Ectodermal cell (in vitro differentiated cells): Measurements from ENCODE around the gene PTPN2.

Experiments used
- H3K27ac ChIP-seq: 2 replicates; pipeline ENCODE4 v1.7.0; 2013; ENCODE audit warnings: mild to moderate bottlenecking, low read depth, low read length; ENCODE audit not compliant: insufficient read depth, poor library complexity, severe bottlenecking
- H3K27me3 ChIP-seq: 2 replicates; pipeline ENCODE4 v1.7.0; 2013; ENCODE audit warnings: mild to moderate bottlenecking, low read length; ENCODE audit not compliant: insufficient read depth, control insufficient read depth, poor library complexity, severe bottlenecking
- H3K36me3 ChIP-seq: one replicate; pipeline ENCODE4 v1.7.0; 2013; ENCODE audit warnings: low read length; ENCODE audit not compliant: control insufficient read depth, insufficient read depth
- H3K4me1 ChIP-seq: one replicate; pipeline ENCODE4 v1.7.0; 2013; ENCODE audit warnings: low read length; ENCODE audit not compliant: control insufficient read depth, insufficient read depth
- H3K4me3 ChIP-seq: 2 replicates; pipeline ENCODE4 v1.7.0; 2013; ENCODE audit warnings: low read depth, low read length, control low read depth; ENCODE audit not compliant: insufficient read depth
- H3K9me3 ChIP-seq: 2 replicates; pipeline ENCODE4 v1.7.0; 2013; ENCODE audit warnings: mild to moderate bottlenecking, low read length, moderate library complexity; ENCODE audit not compliant: control insufficient read depth
- WGBS, 2 experiments: methylation state at CpG; one replicate each; pipeline ENCODE4 v1.1.7; 2013; ENCODE audit warnings: missing lambda C conversion rate in 2 of 2; 5-methylcytosine and 5-hydroxymethylcytosine counted together

PTPN2 gene

DNA sequence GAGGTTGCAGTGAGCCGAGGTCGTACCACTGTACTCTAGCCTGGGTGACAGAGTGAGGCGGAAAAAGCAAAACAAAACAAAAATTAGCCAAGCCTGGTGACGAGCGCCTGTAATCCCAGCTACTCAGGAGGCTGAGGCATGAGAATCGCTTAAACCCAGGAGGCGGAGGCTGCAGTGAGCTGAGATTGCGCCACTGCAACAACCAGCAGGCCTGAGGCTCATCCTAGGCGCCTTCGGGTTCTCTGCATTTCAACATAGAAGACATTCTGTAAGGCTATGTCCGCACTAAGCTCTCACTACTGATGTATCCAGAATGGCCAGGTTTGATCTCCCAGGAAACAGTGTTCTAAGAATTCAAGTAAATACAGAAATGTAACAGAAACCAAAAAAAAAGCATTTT is 23.5 kb downstream of the PTPN2 start:
- Histone ChIP-seq H3K9me3 (no peaks in the 10 kb centered on the region), H3K4me1 (no peaks in the 10 kb centered on the region), H3K27ac (no peak overlapping the region), H3K4me3 (no peak overlapping the region), H3K36me3 (no peaks in the 10 kb centered on the region), H3K27me3 (no peaks in the 10 kb centered on the region)
- 96% methylated on average over 11 of the region's 11 CpGs for WGBS, 2 experiments

DNA sequence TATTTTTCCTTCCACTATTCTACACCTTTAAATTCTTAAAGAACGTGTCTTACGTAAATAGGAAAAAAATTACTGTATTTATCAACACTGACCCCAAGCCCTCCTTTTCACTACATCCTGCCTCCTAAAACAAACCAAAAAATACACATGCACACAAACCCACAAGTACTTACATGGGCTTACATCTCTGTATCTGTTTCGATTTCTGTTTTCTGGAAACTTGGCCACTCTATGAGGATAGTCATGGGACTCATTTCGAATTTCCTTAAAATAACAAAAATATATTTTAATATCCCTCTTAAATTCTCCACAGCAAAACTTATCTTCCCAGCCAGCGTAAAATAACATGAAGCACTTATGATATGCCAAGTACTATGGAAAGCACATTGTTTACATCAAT is 25.0 kb downstream of the PTPN2 start:
- H3K4me3 ChIP-seq = no peak overlapping the region
- no peaks in the 10 kb centered on the region for H3K36me3 ChIP-seq
- H3K4me1 ChIP-seq = no peaks in the 10 kb centered on the region
- H3K27ac ChIP-seq = no peak overlapping the region
- H3K9me3 ChIP-seq = no peaks in the 10 kb centered on the region
- WGBS, 2 experiments = 96% methylated on average over 5 of the region's 5 CpGs
- no peaks in the 10 kb centered on the region for H3K27me3 ChIP-seq

DNA sequence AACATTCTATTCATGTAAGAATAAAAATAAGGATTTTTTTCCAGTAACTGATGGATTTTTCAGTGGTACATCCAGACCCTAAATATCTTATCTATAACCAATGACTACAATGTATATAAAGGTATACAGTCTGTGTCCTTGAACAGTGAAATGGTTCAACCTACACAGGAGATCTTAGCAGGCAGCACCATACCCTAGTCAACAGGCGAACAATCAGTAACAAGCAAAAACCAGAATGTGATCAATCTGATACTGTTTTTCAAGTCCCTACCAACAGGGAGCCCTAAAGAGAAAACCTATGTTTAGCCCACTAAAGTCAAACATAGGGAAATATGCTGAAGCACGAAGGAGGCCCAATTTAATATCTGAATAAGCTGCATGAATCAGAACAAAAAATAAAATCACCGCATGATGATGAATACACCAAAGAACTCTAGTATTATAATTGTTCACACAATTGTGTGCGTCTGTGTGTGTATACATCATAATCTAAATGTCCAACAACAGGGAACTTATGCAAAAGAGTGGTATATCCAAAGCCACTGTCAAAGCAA is 26.0 kb downstream of the PTPN2 start:
- Histone ChIP-seq H3K27ac (no peak overlapping the region), H3K9me3 (no peaks in the 10 kb centered on the region), H3K4me1 (no peaks in the 10 kb centered on the region), H3K27me3 (no peaks in the 10 kb centered on the region), H3K36me3 (no peaks in the 10 kb centered on the region), H3K4me3 (no peak overlapping the region)
- WGBS, 2 experiments = 89 to 94% methylated on average over 4 of the region's 4 CpGs

DNA sequence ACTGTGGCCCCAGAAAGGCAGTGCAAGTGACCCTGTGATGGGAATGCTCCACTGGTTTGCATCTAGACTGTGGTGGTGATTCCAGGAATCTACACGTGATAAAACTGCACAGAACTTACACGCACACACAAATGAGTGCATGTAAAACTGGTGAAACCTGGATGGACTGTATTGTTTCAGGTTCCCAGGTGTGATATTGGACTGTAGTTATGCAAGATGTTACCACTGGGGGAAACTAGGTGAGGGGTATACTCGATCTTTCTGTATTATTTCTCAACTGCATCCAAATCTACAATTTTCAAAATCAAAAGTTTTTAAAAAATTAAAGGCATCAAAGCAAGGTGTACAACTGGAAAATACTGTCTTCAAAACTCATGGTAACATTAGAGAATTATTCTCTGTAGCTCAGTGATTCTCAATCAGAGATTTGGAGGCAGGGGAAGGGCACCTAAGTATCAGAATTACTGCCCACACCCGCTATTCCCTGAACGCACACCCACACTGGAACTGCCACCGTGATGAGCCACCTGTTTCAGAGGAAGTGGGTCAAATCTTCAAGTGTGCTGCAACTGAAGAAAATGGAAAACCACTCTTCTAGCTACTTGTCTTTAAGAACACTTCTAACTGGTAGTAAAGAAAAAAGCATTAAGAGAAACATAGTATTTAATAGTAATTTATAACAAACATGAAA is 26.7 kb downstream of the PTPN2 start:
- 94 to 95% methylated on average over 5 to 6 of the region's 6 CpGs for WGBS, 2 experiments
- no peak overlapping the region for H3K27ac ChIP-seq
- H3K9me3 ChIP-seq = no peaks in the 10 kb centered on the region
- no peaks in the 10 kb centered on the region for H3K4me1 ChIP-seq
- no peaks in the 10 kb centered on the region for H3K36me3 ChIP-seq
- no peaks in the 10 kb centered on the region for H3K27me3 ChIP-seq
- no peak overlapping the region for H3K4me3 ChIP-seq

DNA sequence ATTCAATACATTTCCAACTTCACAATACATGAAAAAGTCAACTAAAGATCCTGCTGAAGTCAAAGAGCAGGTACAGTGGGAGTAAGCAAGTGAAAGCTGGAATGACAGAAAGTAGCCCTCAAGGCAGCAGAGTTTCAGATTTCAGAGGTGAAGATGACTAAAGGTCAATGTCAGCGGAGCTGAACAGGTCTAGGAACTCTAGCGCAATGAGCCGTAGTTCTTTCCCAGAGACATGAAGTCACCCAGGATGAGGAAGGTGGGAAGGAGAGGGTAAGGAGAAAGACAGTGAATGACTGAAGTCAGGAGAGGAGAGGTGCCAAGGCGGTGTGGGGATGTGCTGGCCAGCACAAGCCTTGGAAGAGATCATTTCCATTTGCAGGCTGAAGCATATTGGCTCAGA is 28.1 kb downstream of the PTPN2 start:
- H3K27ac ChIP-seq = no peak overlapping the region
- no peak overlapping the region for H3K4me3 ChIP-seq
- WGBS, 2 experiments = 95 to 98% methylated on average over 4 of the region's 4 CpGs
- no peaks in the 10 kb centered on the region for H3K36me3 ChIP-seq
- no peaks in the 10 kb centered on the region for H3K4me1 ChIP-seq
- no peaks in the 10 kb centered on the region for H3K9me3 ChIP-seq
- no peaks in the 10 kb centered on the region for H3K27me3 ChIP-seq

DNA sequence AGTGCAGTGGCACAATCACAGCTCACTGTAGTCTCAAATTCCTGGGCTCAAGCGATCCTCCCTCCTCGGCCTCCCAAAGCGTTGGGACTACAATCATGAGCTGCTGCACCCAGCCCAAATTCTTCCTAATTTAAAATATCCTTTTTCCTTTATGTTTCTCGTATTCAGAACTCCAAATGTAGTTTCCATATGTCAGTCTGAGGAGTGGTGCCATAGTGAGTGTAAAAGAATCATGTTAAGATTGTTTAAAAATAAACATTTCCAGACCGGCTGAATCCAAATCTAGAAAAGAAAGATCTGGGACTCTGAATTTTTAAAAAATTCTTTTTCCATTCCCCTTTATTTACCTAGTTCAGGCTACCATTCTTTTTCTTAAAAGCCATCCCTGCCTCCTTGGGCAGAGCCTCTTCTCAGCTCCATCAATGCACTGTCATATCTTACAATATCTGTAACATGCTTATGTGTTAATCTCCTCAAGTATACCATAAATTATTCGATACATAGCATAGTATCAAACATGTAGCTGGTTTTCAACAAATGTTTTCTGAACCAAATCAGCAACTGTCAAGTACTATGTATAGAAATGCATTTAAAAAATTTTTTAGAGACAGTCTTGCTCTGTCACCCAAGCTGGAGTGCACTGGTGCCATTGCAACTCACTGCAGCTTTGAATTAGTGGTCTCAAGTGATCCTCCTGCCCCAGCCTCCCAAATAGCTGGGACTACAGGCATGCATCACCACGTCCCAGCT is 31.3 kb downstream of the PTPN2 start:
- H3K4me1 ChIP-seq = no peaks in the 10 kb centered on the region
- H3K36me3 ChIP-seq = no peaks in the 10 kb centered on the region
- 94 to 98% methylated on average over 7 of the region's 7 CpGs for WGBS, 2 experiments
- no peak overlapping the region for H3K27ac ChIP-seq
- H3K4me3 ChIP-seq = no peak overlapping the region
- no peaks in the 10 kb centered on the region for H3K9me3 ChIP-seq
- H3K27me3 ChIP-seq = no peaks in the 10 kb centered on the region

DNA sequence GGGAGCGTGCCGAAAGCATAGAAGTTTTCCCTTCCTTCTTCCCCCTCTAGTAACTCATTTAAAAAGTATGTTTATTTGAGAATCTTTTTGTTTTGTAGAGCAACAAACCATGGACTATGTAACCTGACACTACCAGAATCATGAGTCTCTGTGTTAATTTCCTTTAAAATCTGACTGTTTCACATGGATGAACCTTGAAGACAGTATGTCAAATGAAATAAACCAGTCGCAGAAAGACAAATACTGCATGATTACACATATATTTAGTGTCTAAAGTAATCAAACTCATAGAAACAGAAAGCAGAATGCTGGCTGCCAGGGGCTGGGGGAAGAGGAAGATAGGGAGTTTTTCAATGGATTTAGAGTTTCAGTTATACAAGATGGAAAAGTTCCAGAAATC is 32.3 kb downstream of the PTPN2 start:
- 96% methylated on average over 3 of the region's 3 CpGs; no CpG with 5 or more reads in 1 of the 2 experiments for WGBS, 2 experiments
- Histone ChIP-seq H3K36me3 (no peaks in the 10 kb centered on the region), H3K4me1 (no peaks in the 10 kb centered on the region), H3K9me3 (no peaks in the 10 kb centered on the region), H3K27ac (no peak overlapping the region), H3K4me3 (no peak overlapping the region), H3K27me3 (no peaks in the 10 kb centered on the region)

DNA sequence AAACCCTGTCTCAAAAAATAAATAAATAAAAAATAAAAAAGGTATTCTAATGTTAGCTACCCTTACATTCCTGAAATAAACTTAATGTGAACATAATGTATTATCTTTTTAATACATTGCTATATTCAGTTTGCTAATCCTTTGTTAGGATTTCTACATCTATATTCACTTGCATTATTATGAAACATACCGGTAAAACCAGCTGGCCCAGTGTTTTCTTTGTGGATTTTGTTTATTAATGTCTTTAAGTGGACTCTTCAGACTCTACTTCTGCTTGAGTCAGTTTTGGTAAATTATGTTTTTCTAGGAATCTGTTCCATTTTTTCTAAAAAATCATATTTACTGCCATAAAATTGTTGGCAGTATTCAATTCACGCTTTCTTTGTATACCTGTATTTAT is 34.5 kb downstream of the PTPN2 start:
- WGBS, 2 experiments = 92 to 100% methylated on average over 1 to 2 of the region's 2 CpGs
- Histone ChIP-seq H3K4me3 (no peak overlapping the region), H3K9me3 (no peaks in the 10 kb centered on the region), H3K27ac (no peak overlapping the region), H3K4me1 (no peaks in the 10 kb centered on the region), H3K36me3 (no peaks in the 10 kb centered on the region), H3K27me3 (no peaks in the 10 kb centered on the region)

DNA sequence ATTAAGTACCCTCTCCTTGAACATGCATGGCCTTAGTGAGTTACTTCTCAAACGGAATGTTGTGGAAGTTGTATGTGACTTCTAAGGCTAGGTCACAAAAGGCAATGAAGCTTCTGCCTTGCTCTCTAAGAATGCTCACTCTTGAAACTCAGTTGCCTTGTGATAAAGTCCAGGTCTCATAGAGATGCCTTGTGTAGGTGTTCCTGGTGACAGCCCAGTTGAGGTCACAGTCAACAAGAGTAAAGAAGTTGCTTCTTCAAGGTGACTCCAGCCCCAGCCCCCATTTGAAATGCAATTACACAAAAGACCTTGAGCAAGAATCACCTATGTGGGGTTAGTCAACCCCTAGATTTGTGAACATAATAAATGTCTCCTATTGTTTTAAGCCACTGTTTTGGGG is 35.6 kb downstream of the PTPN2 start:
- Histone ChIP-seq H3K9me3 (no peaks in the 10 kb centered on the region), H3K4me1 (no peaks in the 10 kb centered on the region), H3K4me3 (no peak overlapping the region), H3K27ac (no peak overlapping the region), H3K27me3 (no peaks in the 10 kb centered on the region), H3K36me3 (no peaks in the 10 kb centered on the region)
- 82 to 96% methylated on average over 1 of the region's 1 CpG for whole genome bisulfite sequencing, 2 experiments

DNA sequence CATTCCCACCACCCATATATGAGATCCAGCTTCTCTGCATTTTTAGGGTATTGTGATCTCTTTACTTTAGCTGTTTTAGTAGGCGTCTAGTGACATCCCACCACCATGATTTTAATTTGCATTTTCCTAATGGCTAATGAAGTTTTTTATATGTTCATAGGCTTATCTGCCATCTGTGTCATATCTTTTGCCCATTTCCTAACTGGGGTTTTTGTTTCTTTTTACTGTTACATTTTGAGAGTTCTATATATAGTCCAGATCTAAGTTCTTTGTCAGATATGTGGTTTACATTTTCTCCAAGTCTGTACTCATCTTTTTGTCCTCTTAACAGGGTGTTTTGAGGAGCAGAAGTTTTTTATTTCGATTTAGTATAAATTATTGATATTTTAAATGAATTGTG is 39.6 kb downstream of the PTPN2 start:
- Histone ChIP-seq H3K4me1 (no peaks in the 10 kb centered on the region), H3K9me3 (no peaks in the 10 kb centered on the region), H3K27ac (no peak overlapping the region), H3K27me3 (no peaks in the 10 kb centered on the region), H3K4me3 (no peak overlapping the region), H3K36me3 (no peaks in the 10 kb centered on the region)
- 100% methylated on average over 1 of the region's 2 CpGs; no CpG with 5 or more reads in 1 of the 2 experiments for WGBS, 2 experiments
